OCI-LY3 (cell line): ENCODE measurements around the gene DUSP10.

Experiments used
- H2AFZ ChIP-seq: fragments of 200-600, 300-600 bp; shearing (Covaris generic); 2 replicates; pipeline ENCODE4 v1.6.0; 2014; ENCODE audit warnings: antibody characterized with exemption, low read depth, low read length
- H3K27ac ChIP-seq: fragments of 200-600, 300-600 bp; sonication (generic); 2 replicates; pipeline ENCODE4 v1.5.1; 2014; ENCODE audit warnings: mild to moderate bottlenecking, low read length, moderate library complexity, mixed read lengths
- H3K27me3 ChIP-seq: fragments of 200-600, 300-600 bp; sonication (generic); 2 replicates; pipeline ENCODE4 v1.6.1; 2014; ENCODE audit warnings: low read depth, low read length, mixed read lengths
- H3K36me3 ChIP-seq: fragments of 200-600, 300-600 bp; sonication (generic); replicated peaks from 2 replicates; pipeline ENCODE3; 2014; ENCODE audit warnings: low read depth, low read length, mixed read lengths
- H3K4me1 ChIP-seq: fragments of 300-600, 200-600 bp; sonication (generic); 2 replicates; pipeline ENCODE4 v1.6.1; 2014; ENCODE audit warnings: low read length, mixed read lengths
- H3K4me2 ChIP-seq: fragments of 200-600, 300-600 bp; sonication (generic); 2 replicates; pipeline ENCODE4 v1.6.1; 2014; ENCODE audit warnings: low read length, mixed read lengths
- H3K4me3 ChIP-seq: fragments of 300-600, 200-600 bp; sonication (generic); 2 replicates; pipeline ENCODE4 v1.5.1; 2014; ENCODE audit warnings: antibody characterized with exemption, mild to moderate bottlenecking, low read length, moderate library complexity
- H3K79me2 ChIP-seq: fragments of 300-600, 200-600 bp; shearing (Covaris generic); 2 replicates; pipeline ENCODE4 v1.6.1; 2014; ENCODE audit warnings: mild to moderate bottlenecking, low read length, mixed read lengths
- H3K9ac ChIP-seq: fragments of 300-600, 200-600 bp; shearing (Covaris generic); 2 replicates; pipeline ENCODE4 v1.6.0; 2014; ENCODE audit warnings: mild to moderate bottlenecking, low read length, moderate library complexity
- H3K9me3 ChIP-seq: fragments of 200-600, 300-600 bp; shearing (Covaris generic); 2 replicates; pipeline ENCODE4 v1.6.1; 2014; ENCODE audit warnings: low read length, mixed read lengths; ENCODE audit not compliant: insufficient read depth
- H4K20me1 ChIP-seq: fragments of 200-600, 300-600 bp; sonication (generic); 2 replicates; pipeline ENCODE4 v1.6.1; 2016; ENCODE audit warnings: low read length, mixed read lengths; ENCODE audit not compliant: insufficient read depth
- EZH2phosphoT487 ChIP-seq: fragments of 200-600 bp; shearing (Covaris generic); IDR thresholded peaks from 2 replicates; pipeline ENCODE4 v1.6.1; 2018; ENCODE audit warnings: antibody characterized with exemption, mixed run types, low read depth
- TF ChIP-seq, protein P1 (sequence below): fragments of 200-600, 300-600 bp; sonication (generic); IDR thresholded peaks from 2 replicates; pipeline ENCODE4 v1.5.1; 2014; ENCODE audit warnings: antibody characterized with exemption, low read length, low read depth

The DUSP10 gene

GRCh38 chr1:221689138-221689537 lies 52.8 kb downstream of the DUSP10 start:
- TF ChIP-seq, protein P1, sequence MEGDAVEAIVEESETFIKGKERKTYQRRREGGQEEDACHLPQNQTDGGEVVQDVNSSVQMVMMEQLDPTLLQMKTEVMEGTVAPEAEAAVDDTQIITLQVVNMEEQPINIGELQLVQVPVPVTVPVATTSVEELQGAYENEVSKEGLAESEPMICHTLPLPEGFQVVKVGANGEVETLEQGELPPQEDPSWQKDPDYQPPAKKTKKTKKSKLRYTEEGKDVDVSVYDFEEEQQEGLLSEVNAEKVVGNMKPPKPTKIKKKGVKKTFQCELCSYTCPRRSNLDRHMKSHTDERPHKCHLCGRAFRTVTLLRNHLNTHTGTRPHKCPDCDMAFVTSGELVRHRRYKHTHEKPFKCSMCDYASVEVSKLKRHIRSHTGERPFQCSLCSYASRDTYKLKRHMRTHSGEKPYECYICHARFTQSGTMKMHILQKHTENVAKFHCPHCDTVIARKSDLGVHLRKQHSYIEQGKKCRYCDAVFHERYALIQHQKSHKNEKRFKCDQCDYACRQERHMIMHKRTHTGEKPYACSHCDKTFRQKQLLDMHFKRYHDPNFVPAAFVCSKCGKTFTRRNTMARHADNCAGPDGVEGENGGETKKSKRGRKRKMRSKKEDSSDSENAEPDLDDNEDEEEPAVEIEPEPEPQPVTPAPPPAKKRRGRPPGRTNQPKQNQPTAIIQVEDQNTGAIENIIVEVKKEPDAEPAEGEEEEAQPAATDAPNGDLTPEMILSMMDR: no peak
- no peak for TF ChIP-seq EZH2phosphoT487
- no peaks in the 10 kb centered on the region for H3K9me3 ChIP-seq
- H3K79me2 ChIP-seq: no peaks in the 10 kb centered on the region
- no peak overlapping the region for H3K9ac ChIP-seq
- peaks cover 8% of the 10 kb centered on the region for H3K4me1 ChIP-seq
- H3K27me3 ChIP-seq: no peaks in the 10 kb centered on the region
- no peaks in the 10 kb centered on the region for H3K36me3 ChIP-seq
- H3K4me3 ChIP-seq: no peak overlapping the region
- no peaks in the 10 kb centered on the region for H4K20me1 ChIP-seq
- H3K27ac ChIP-seq: no peak overlapping the region
- no peak overlapping the region for H2AFZ ChIP-seq
- H3K4me2 ChIP-seq: no peak overlapping the region

DNA sequence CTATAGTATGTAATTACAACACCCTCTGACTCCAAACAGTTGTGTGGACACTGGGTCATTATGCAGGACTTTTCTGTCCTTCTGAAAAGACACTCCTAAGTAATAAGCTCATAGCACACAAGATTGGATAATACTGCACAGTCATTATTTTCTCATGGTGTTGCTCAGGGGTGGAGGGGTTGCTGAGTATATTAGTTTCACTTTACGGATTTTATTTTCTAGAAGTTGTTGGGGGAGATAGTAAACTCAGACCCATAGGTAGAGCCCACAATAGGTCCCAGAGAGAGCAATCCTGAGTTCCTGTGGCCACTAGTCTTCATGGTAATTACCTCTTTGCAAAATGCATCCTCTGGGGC lies 53.4 kb downstream of the DUSP10 start:
- H3K27ac ChIP-seq: no peak overlapping the region
- no peak overlapping the region for H2AFZ ChIP-seq
- H3K4me3 ChIP-seq: no peak overlapping the region
- H3K36me3 ChIP-seq: no peaks in the 10 kb centered on the region
- TF ChIP-seq EZH2phosphoT487: no peak
- TF ChIP-seq, protein P1: no peak
- H3K4me2 ChIP-seq: no peak overlapping the region
- no peaks in the 10 kb centered on the region for H4K20me1 ChIP-seq
- H3K9me3 ChIP-seq: no peaks in the 10 kb centered on the region
- peaks cover 12% of the 10 kb centered on the region for H3K4me1 ChIP-seq
- no peaks in the 10 kb centered on the region for H3K79me2 ChIP-seq
- no peaks in the 10 kb centered on the region for H3K27me3 ChIP-seq
- no peak overlapping the region for H3K9ac ChIP-seq

DNA sequence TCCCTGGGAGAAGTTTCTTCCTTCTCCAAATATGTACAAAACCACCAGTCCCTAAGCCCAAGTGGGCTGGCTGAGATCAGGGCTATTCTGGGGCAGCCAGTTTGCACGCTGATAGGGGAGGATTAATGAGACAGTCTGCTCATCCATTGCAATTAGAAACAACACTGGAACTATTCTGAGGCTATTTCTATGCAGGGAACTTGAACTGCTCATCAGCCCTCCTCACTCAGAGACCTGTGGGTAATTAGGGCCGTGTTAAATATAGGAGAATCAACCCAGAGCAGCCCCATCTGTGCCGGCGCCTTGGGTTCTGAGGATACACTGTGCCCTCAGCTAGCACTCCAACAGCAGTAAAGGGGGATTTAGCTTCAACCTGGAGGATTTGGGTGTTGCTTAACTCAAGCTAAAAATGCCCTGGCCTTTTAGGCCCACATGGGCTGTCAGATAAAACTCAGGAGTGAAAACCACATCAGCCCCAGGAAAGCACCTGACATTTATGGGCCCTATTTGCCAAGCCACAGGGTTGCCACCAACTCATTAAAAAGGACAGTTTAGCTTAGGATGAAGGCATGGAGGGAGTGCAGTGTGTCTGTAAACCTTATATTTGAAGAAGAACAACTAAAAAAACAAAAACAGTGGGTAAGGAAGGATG lies 53.9 kb downstream of the DUSP10 start:
- H3K27ac ChIP-seq: no peak overlapping the region
- no peaks in the 10 kb centered on the region for H4K20me1 ChIP-seq
- TF ChIP-seq EZH2phosphoT487: no peak
- TF ChIP-seq, protein P1: no peak
- no peak overlapping the region for H3K4me3 ChIP-seq
- no peak overlapping the region for H3K9ac ChIP-seq
- H2AFZ ChIP-seq: no peak overlapping the region
- H3K4me1 ChIP-seq: peaks cover 12% of the 10 kb centered on the region
- H3K4me2 ChIP-seq: no peak overlapping the region
- H3K36me3 ChIP-seq: no peaks in the 10 kb centered on the region
- H3K79me2 ChIP-seq: no peaks in the 10 kb centered on the region
- no peaks in the 10 kb centered on the region for H3K27me3 ChIP-seq
- no peaks in the 10 kb centered on the region for H3K9me3 ChIP-seq

GRCh38 chr1:221683681-221684080 lies 58.2 kb downstream of the DUSP10 start:
- no peak overlapping the region for H3K27ac ChIP-seq
- H3K4me1 ChIP-seq: peaks cover 6% of the 10 kb centered on the region
- H4K20me1 ChIP-seq: no peaks in the 10 kb centered on the region
- H3K36me3 ChIP-seq: no peaks in the 10 kb centered on the region
- no peak overlapping the region for H3K9ac ChIP-seq
- 0 out of 2 replicates have a peak, but pooled peaks cover 13% of the 10 kb centered on the region for H3K9me3 ChIP-seq
- H2AFZ ChIP-seq: no peak overlapping the region
- TF ChIP-seq, protein P1: no peak
- no peak for TF ChIP-seq EZH2phosphoT487
- H3K4me3 ChIP-seq: no peak overlapping the region
- H3K4me2 ChIP-seq: no peak overlapping the region
- no peaks in the 10 kb centered on the region for H3K27me3 ChIP-seq
- H3K79me2 ChIP-seq: no peaks in the 10 kb centered on the region
